ENCODE measurements around the gene ANKRD63. TPM values are rescaled to one million over a fixed set of nuclear protein-coding genes. Genes with fewer than 3 reads are reported as not detected.
A peak's percentile ranks its signal among the peaks of the same experiment; 100 is the strongest.

The ANKRD63 gene
- polyA plus RNA-seq, 3 donors from 2014 or later = not detected

DNA sequence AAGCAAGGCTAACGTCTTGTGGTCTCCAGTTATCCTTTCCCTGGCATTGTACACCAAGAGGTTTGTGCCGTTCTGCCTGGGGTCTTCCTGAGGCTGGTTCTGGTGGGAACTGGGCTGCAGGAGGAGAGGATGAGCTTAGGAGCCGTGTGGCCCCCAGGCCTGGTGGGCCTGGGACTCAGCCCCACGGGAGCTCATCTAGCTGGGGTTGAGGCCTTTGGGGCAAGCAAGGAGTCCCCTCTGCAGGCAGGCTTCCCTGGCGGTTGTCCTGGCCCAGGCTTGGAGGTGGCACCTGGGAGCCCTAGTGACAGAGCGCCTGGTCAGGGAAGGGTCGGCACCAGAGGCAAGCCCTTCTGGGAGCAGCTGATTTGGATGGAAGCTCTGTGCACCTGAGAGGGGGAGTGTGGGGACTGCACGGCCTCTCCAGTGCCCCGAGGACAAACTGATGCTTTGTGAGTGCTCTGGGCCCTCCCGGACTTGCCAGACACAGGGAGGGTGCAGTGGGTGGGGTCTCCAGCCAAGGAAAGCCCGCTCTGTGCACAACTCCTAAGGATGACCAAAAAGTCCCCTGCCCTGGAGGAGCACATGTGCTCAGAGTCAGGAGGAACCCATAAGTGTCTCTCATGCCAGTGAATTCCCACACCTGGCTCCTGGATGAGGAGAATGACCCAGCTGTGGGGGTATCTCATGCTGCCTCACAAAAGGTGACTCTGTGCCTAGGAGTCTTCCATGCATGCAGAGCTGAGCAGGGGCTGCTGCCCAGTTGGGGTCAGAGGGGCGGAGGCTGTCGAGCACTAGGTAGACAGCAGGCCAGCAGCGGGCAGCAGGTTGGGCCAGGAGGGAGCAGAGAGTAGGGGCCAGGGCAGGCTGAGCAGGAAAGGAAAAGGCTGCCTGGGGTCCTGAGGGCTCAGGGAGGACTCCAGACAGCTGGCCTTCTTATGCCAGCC lies 41.3 kb downstream of the ANKRD63 start:
- Mint-ChIP-seq H3K9me3 (no peaks in the 10 kb centered on the region), H3K4me1 (peaks cover 4 to 5% of the 10 kb centered on the region in 2 donors), H3K36me3 (no peaks in the 10 kb centered on the region), H3K27ac (no peak overlapping the region), H3K27me3 (ENCODE audit: low read depth in 3 of 3) (peaks cover 3 to 12% (median 6%) of the 10 kb centered on the region in 3 donors), H3K4me3 (no peak overlapping the region)
- no peak for DNase-seq

DNA sequence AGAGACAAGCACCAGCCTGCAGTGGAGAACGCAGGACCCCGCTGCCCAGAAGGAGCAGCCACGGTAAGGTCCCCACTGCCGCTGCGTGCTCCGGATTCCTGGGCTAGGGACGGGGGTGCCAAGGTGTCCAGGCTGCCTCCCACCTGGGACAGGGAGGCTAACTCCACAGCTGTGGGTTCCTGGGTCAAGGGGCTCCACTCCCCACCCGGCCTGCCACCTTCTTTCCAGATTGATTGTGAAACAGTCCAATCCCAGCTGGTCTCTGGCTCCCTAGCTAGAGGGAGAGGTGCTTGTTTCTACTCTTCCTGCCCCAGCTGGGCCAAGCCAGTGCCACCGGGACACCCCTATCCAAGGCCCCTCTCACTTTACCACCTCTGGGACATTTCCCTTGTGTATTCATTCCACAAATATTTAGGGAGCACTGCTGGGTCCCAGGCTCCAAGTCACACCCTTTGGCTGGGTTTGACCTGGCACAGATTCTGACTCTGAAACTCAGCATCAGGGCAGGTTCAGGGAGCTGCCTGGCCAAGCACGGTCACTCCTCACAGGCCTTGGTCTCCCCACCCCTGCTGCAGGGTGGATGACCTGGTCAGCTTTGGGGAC lies 42.1 kb downstream of the ANKRD63 start:
- Mint-ChIP-seq H3K27ac (no peak overlapping the region), H3K9me3 (no peaks in the 10 kb centered on the region), H3K27me3 (ENCODE audit: low read depth in 3 of 3) (peaks cover 3 to 9% (median 5%) of the 10 kb centered on the region in 3 donors), H3K4me1 (peaks cover 4 to 5% of the 10 kb centered on the region in 2 donors), H3K36me3 (no peaks in the 10 kb centered on the region), H3K4me3 (no peak overlapping the region)
- DNase-seq = no peak

- Mint-ChIP-seq H3K27me3 (ENCODE audit: low read depth in 3 of 3) (peaks cover 4 to 9% (median 5%) of the 10 kb centered on the region in 3 donors), H3K4me3 (peak overlapping the region in 1 of 5 donors; percentile 42), H3K27ac (no peak overlapping the region), H3K9me3 (no peaks in the 10 kb centered on the region), H3K4me1 (peaks cover 4 to 5% of the 10 kb centered on the region in 2 donors), H3K36me3 (no peaks in the 10 kb centered on the region)
- no peak for DNase-seq
Measured at GRCh38 chr15:40239693-40240618, 42.9 kb downstream of the ANKRD63 start.

DNA sequence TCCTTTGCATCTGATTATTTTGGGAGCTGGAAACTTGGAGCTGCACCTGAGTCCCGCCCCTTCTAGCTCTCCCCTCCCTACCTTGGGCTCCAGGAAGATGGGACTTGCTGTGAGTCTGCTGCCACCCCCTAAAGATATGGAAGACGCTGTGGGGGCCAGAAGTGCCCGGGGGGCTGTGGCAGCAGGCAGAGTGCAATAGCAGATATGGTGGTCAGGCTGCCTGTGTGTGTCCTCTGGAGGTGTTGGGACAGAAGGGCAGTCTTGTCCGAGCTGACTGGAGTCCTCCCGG lies 43.5 kb downstream of the ANKRD63 start:
- no peak for DNase-seq
- H3K27me3 Mint-ChIP-seq (ENCODE audit: low read depth in 3 of 3) = peaks cover 4 to 9% (median 5%) of the 10 kb centered on the region in 3 donors

GRCh38 chr15:40238532-40239403 lies 44.1 kb downstream of the ANKRD63 start, which contains the start of gene PAK6:
Gene PAK6, plus strand, starts transcription at chr15:40239063. Its CDS starts 25,723 bp downstream, at chr15:40264786.
- H3K9me3 Mint-ChIP-seq = no peaks in the 10 kb centered on the region
- DNase-seq = peak in 1 of 3 donors; percentile 31
- no peaks in the 10 kb centered on the region for H3K36me3 Mint-ChIP-seq
- peaks cover 4 to 5% of the 10 kb centered on the region in 2 donors for H3K4me1 Mint-ChIP-seq
- peaks cover 4 to 9% (median 5%) of the 10 kb centered on the region in 3 donors for H3K27me3 Mint-ChIP-seq (ENCODE audit: low read depth in 3 of 3)
- H3K4me3 Mint-ChIP-seq = peak within 1 kb of the TSS in 4 of 5 donors; percentile 38 to 46 (median 44)
- peak within 1 kb of the TSS in 1 of 6 donors; percentile 46 for H3K27ac Mint-ChIP-seq

More for the DNA sequence above, 43.5 kb downstream of the ANKRD63 start:
- peaks cover 4 to 5% of the 10 kb centered on the region in 2 donors for H3K4me1 Mint-ChIP-seq
- peak overlapping the region in 1 of 5 donors; percentile 46 for H3K4me3 Mint-ChIP-seq
- no peaks in the 10 kb centered on the region for H3K9me3 Mint-ChIP-seq
- no peak overlapping the region for H3K27ac Mint-ChIP-seq
- no peaks in the 10 kb centered on the region for H3K36me3 Mint-ChIP-seq

DNA sequence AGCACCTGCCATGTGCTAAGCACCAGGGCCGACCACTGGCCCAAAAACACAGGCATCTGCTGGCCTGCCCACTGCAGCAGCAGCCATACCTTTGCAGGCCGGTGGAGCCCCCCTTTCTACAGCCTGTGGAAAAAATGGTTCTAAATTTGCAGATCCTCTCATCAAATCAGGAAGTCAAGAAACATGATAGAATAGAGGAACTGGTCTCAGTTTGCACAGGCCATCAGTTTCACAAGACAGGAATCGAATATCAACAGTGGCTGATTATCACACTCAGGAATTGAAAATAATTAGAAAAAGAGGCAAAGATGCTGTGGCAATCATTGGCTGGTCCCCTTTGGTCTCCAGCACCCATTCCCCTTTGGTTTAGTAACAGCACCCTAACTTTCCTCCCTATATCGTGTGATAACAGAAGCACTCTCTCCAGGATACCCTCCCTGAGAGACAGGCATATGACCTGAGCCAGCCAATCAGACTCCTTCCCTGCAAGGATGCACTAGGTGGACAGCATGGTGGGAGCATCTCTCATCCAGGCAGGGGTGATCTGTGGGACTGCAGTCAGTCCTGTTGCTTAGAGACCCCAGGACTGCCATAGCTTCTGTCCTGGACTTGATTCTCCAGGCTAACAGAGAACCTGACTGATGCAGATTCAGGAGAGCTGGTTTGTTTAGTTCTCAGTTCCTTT lies 47.5 kb downstream of the ANKRD63 start:
- Mint-ChIP-seq H3K4me1 (peaks cover 4 to 5% of the 10 kb centered on the region in 2 donors), H3K36me3 (no peaks in the 10 kb centered on the region), H3K4me3 (no peak overlapping the region), H3K27ac (no peak overlapping the region), H3K27me3 (ENCODE audit: low read depth in 3 of 3) (peaks cover 3 to 9% (median 4%) of the 10 kb centered on the region in 3 donors), H3K9me3 (no peaks in the 10 kb centered on the region)
- DNase-seq = no peak

GRCh38 chr15:40234783-40235182 lies 48.1 kb downstream of the ANKRD63 start:
- Mint-ChIP-seq H3K9me3 (no peaks in the 10 kb centered on the region), H3K4me1 (peaks cover 4 to 5% of the 10 kb centered on the region in 2 donors), H3K4me3 (no peak overlapping the region), H3K27me3 (ENCODE audit: low read depth in 3 of 3) (peaks cover 3 to 7% (median 4%) of the 10 kb centered on the region in 3 donors), H3K27ac (no peak overlapping the region), H3K36me3 (no peaks in the 10 kb centered on the region)
- no peak for DNase-seq

DNA sequence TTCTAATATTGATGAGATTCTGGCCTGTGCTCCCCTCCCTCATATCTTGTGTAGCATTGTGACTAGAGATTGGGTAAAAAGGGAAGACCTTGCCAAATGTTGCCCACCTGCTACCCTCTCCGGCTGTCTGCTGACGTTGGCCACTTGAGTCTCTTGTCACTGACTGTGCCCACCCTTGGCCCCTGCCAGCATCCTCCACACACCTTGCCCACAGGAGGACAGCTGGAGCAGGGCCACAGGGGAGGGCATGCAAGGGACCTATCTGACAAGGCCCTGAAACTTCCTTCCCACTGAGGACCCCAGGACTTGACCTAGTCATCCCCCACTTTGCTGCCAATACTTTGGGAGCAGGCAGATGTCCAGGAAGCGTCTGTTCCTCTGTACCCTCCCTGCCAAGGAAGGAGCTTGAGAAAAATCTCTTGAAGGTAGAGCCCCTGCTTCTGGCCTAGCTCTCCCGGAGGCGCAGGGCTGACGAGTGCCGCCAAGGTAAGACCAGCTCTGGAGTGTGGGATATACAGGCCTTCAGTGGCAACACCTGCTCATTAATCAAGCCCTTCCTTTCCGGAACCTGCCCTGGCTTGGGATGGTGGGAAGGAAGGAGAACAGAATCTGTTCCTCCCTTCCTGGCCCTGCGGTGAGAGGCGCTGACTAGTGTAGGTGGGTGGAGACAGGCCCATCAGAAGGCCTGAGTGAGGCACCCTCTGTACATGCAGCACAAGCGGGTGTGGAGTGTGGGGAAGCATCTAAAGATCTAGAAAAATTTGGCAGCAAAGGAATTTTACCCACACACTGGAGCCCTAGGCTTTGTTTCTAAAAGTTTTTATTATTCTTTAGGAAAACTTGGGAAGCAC lies 48.9 kb downstream of the ANKRD63 start:
- peaks cover 3 to 5% of the 10 kb centered on the region in 2 donors for H3K4me1 Mint-ChIP-seq
- H3K27me3 Mint-ChIP-seq (ENCODE audit: low read depth in 3 of 3) = peaks cover 0 to 2% (median 2%) of the 10 kb centered on the region in 3 donors
- H3K9me3 Mint-ChIP-seq = no peaks in the 10 kb centered on the region
- H3K4me3 Mint-ChIP-seq = no peak overlapping the region
- H3K27ac Mint-ChIP-seq = no peak overlapping the region
- no peaks in the 10 kb centered on the region for H3K36me3 Mint-ChIP-seq
- DNase-seq = no peak

- Mint-ChIP-seq H3K9me3 (no peaks in the 10 kb centered on the region), H3K4me1 (no peaks in the 10 kb centered on the region), H3K4me3 (no peak overlapping the region), H3K27me3 (ENCODE audit: low read depth in 3 of 3) (peaks cover 0 to 2% (median 0%) of the 10 kb centered on the region in 3 donors), H3K27ac (no peak overlapping the region), H3K36me3 (no peaks in the 10 kb centered on the region)
- DNase-seq = no peak
Measured at GRCh38 chr15:40232625-40233070, 50.2 kb downstream of the ANKRD63 start.
